HEK293T (cell line): Measurements from ENCODE around the gene ARL4A.

Experiments
- CTCF ChIA-PET: fragments of 350-600 bp; formaldehyde crosslinking; extraction: SDS; loops from one replicate; lab custom pipeline; 2021; ENCODE audit warnings: antibody characterized with exemption, inconsistent platforms; lab: Yijun Ruan, JAX
- POLR2A ChIA-PET: fragments of 350-600 bp; formaldehyde crosslinking; extraction: SDS; loops from one replicate; lab custom pipeline; 2020; ENCODE audit warnings: antibody characterized with exemption, inconsistent platforms; lab: Yijun Ruan, JAX
- DNase-seq: peaks from one replicate; pipeline ENCODE4 v3.0.0; 2012; ENCODE audit warnings: mixed read lengths; ENCODE audit errors: extremely low spot score
- ARNT ChIP-seq: fragments of 450-650 bp; IDR thresholded peaks from 2 replicates; pipeline ENCODE4 v1.6.1; 2017; ENCODE audit warnings: mild to moderate bottlenecking
- BHLHE40 ChIP-seq: fragments of 450-650 bp; IDR thresholded peaks from 2 replicates; pipeline ENCODE4 v1.6.1; 2016; ENCODE audit warnings: mild to moderate bottlenecking, moderate library complexity, borderline replicate concordance
- CTBP1 ChIP-seq: fragments of 450-650 bp; IDR thresholded peaks from 2 replicates; pipeline ENCODE4 v1.6.1; 2016; ENCODE audit warnings: borderline replicate concordance
- ELF4 ChIP-seq: fragments of 450-650 bp; IDR thresholded peaks from 2 replicates; pipeline ENCODE4 v1.6.1; 2017; ENCODE audit warnings: antibody characterized with exemption
- FOXA1 ChIP-seq: fragments of 450-650 bp; IDR thresholded peaks from 2 replicates; pipeline ENCODE4 v1.6.1; 2016; ENCODE audit warnings: mild to moderate bottlenecking
- FOXK2 ChIP-seq: fragments of 450-650 bp; IDR thresholded peaks from 2 replicates; pipeline ENCODE4 v1.6.1; 2016; ENCODE audit warnings: mild to moderate bottlenecking
- FOXM1 ChIP-seq: fragments of 450-650 bp; IDR thresholded peaks from 2 replicates; pipeline ENCODE4 v1.6.1; 2017; ENCODE audit warnings: mild to moderate bottlenecking, borderline replicate concordance
- HDGF ChIP-seq: fragments of 450-650 bp; IDR thresholded peaks from 2 replicates; pipeline ENCODE4 v1.6.1; 2017; ENCODE audit warnings: antibody characterized with exemption, borderline replicate concordance
- L3MBTL2 ChIP-seq: fragments of 450-650 bp; conservative IDR thresholded peaks from 2 replicates; pipeline ENCODE4 v1.6.1; 2016; ENCODE audit warnings: mild to moderate bottlenecking
- LEF1 ChIP-seq: fragments of 450-650 bp; IDR thresholded peaks from 2 replicates; pipeline ENCODE4 v1.6.1; 2017; ENCODE audit warnings: mild to moderate bottlenecking, borderline replicate concordance
- NFRKB ChIP-seq: fragments of 450-650 bp; IDR thresholded peaks from 2 replicates; pipeline ENCODE4 v1.6.1; 2016; ENCODE audit warnings: mild to moderate bottlenecking, moderate library complexity
- PKNOX1 ChIP-seq: fragments of 450-650 bp; IDR thresholded peaks from 2 replicates; pipeline ENCODE4 v1.6.1; 2016
- SP1 ChIP-seq: fragments of 450-650 bp; IDR thresholded peaks from 2 replicates; pipeline ENCODE4 v1.6.1; 2017
- SUZ12 ChIP-seq: fragments of 450-650 bp; IDR thresholded peaks from 2 replicates; pipeline ENCODE4 v1.6.1; 2016; ENCODE audit warnings: mild to moderate bottlenecking
- TARDBP ChIP-seq: fragments of 450-650 bp; IDR thresholded peaks from 2 replicates; pipeline ENCODE4 v1.6.1; 2016
- ZNF384 ChIP-seq: fragments of 450-650 bp; IDR thresholded peaks from 2 replicates; pipeline ENCODE4 v1.6.1; 2016

The ARL4A gene

DNA sequence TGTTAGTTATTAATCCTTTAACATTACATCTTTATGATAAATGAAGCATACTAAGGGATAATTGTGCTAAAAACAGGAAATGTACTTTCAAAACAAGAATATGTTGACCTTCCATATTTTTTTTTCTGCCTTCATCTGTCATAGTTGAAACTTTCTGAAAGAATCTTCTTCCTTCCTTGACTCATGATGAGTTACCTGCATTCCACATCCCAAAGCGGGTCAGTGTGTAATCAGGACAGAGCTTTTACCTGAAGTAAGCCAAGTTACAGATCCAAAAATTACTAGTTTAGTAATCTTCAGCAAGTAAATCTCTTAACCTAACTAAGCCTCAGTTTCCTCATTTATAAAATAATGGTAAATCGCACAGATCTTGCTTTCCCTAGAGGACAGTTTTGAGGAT is 13.4 kb upstream of the ARL4A start:
- TF ChIP-seq CTBP1 (no peak), ARNT (no peak), FOXA1 (no peak), SP1 (no peak), PKNOX1 (no peak), TARDBP (no peak), HDGF (no peak), L3MBTL2 (no peak), SUZ12 (no peak)
- ChIA-PET CTCF (interaction anchor here (1.3 kb wide), 1 partner anchor 12 kb away, joined by 5 read pairs; no protein-coding TSS in a partner anchor), POLR2A (no interaction called here)
- DNase-seq: no peak

GRCh38 chr7:12674861-12675260 is 12.6 kb upstream of the ARL4A start:
- CTCF ChIA-PET: interaction anchor here (0.7 to 1.3 kb wide), 2 partner anchors 12 to 585 kb away, joined by 3 to 5 read pairs; no protein-coding TSS in a partner anchor
- peak; percentile 36 for DNase-seq

DNA sequence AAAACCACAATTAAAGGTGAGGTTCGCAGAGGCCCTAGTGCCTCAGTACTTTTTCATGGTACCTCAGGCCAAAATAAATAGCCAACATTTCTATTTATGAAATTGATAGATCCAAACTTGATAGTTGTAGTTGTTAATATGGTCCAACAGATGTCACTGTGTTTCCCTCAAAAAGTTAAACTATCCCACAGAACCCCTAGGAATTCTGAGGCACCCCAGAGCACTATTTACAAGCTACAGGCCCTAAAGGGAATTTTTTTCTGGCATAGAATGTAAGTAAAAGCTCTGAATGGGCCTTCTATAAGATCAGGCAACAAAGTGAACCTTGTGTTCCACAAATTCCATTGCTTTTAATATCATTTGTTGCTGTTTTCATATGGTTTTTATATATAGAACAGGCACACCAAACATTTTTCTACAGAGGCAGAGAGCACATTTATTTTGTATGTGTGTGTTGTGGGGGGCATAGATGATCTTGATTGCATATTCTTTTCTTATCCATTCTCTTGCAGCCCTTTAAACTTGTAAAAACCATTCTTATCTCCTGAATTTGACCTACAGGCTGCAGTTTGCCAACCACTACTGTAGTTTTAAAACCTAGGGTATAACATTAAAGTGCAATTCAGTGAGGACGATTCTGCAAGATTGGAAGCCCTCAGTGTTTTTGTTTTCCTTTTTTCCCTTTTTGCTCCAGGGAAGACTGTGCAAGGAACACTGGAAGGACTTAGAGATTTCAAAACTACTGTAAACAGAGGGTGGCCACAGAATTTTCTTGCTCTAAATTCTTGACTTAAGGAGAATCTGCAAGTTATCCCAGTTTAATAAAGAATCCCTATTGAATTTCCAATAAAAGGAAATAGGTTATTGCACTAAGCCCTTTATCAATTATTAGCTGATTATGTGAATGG is 3.5 kb upstream of the ARL4A start:
- no peak for DNase-seq
- POLR2A ChIA-PET: no interaction called here
- CTCF ChIA-PET: no interaction called here
- no peak for TF ChIP-seq L3MBTL2
- TF ChIP-seq CTBP1: no peak
- no peak for TF ChIP-seq ELF4
- TF ChIP-seq FOXM1: no peak
- no peak for TF ChIP-seq FOXK2
- no peak for TF ChIP-seq SUZ12
- no peak for TF ChIP-seq TARDBP
- TF ChIP-seq SP1: no peak
- no peak for TF ChIP-seq ARNT
- TF ChIP-seq FOXA1: no peak
- TF ChIP-seq NFRKB: no peak
- no peak for TF ChIP-seq ZNF384
- TF ChIP-seq HDGF: no peak
- no peak for TF ChIP-seq BHLHE40
- TF ChIP-seq LEF1: no peak

More at GRCh38 chr7:12674861-12675260, 12.6 kb upstream of the ARL4A start:
- TF ChIP-seq LEF1 (peak; percentile 80; the same call in 1 of the 2 replicates), FOXA1 (no peak)
- POLR2A ChIA-PET: no interaction called here

GRCh38 chr7:12684733-12685132 is 2.7 kb upstream of the ARL4A start:
- ChIA-PET CTCF (interaction anchor here (0.6 kb wide), 1 partner anchor 272 kb away, joined by 3 read pairs; no protein-coding TSS in a partner anchor), POLR2A (no interaction called here)
- DNase-seq: no peak
- TF ChIP-seq ZNF384 (no peak), BHLHE40 (no peak), PKNOX1 (no peak), L3MBTL2 (no peak), LEF1 (no peak), CTBP1 (no peak), TARDBP (no peak), NFRKB (no peak)

- CTCF ChIA-PET: interaction anchor here (2.3 kb wide), 1 partner anchor 432 kb away, joined by 8 read pairs; no protein-coding TSS in a partner anchor
- DNase-seq: peak; percentile 7
- POLR2A ChIA-PET: no interaction called here
- TF ChIP-seq NFRKB (no peak), SP1 (no peak), FOXK2 (no peak), BHLHE40 (no peak), SUZ12 (no peak), FOXA1 (no peak), TARDBP (no peak), ARNT (no peak), HDGF (no peak), L3MBTL2 (no peak), ZNF384 (no peak), PKNOX1 (no peak), ELF4 (no peak), CTBP1 (no peak), LEF1 (no peak), FOXM1 (no peak)
Measured at GRCh38 chr7:12685550-12685949, 1.9 kb upstream of the ARL4A start.
